GM21825 (cell line): ENCODE measurements around the gene MTHFSD.
A peak's percentile ranks its signal among the peaks of the same experiment; 100 is the strongest.
"Not testable (repeated sequence)": the region's sequence is repeated elsewhere in the genome, so short reads cannot be mapped to it uniquely, and the experiment has no call there.

Experiments used
- ATAC-seq: cut with Tn5 transposase; IDR thresholded peaks from one replicate; pipeline ENCODE4 v1.9.1; 2021; ENCODE audit warnings: mild to moderate bottlenecking, moderate library complexity; ENCODE audit not compliant: unreplicated experiment

Gene MTHFSD, protein sequence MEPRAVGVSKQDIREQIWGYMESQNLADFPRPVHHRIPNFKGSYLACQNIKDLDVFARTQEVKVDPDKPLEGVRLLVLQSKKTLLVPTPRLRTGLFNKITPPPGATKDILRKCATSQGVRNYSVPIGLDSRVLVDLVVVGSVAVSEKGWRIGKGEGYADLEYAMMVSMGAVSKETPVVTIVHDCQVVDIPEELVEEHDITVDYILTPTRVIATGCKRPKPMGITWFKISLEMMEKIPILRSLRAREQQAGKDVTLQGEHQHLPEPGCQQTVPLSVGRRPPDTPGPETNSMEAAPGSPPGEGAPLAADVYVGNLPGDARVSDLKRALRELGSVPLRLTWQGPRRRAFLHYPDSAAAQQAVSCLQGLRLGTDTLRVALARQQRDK

GRCh38 chr16:86554917-86555703 lies at the start of gene MTHFSD:
Gene MTHFSD, minus strand, starts transcription at chr16:86555235. Its CDS starts 51 bp downstream, at chr16:86555184.
- ATAC-seq: peak; percentile 73

DNA sequence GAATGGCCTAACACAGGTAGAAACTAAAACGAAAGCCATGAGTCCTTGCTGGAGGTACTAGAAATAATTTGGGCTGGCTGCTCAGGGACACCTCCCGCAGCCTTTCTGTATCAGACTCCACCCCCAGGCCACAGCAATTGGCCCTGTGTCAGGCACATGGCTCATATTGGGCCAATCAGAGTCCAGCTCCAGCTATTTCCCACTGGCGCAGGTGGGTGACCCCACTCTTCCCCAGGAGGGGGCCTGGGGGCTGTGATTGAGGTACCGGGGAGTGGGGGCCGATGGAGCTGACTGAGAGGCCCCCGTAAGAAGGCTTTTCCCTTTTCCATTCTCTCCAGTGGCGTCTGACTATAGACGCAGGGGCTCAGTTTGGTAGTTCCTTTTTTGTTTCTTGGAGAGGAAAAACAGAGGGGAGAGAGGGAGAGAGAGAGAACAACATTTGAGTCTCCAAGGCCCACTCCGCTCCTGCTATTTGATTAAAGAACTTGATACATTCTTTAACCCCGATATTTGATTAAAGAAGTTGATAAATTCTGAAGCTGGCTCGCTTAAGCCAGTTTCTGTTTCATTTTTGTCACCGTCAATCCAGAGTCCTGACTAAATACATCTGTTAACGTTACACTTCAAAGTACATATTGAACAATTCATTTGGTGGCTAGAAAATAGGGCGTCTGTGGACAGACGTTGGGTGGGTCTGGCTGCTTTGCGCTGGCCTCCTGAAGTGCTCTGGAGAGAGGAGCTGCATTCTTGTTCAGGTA lies 49.6 kb upstream of the MTHFSD start:
- ATAC-seq: no peak

DNA sequence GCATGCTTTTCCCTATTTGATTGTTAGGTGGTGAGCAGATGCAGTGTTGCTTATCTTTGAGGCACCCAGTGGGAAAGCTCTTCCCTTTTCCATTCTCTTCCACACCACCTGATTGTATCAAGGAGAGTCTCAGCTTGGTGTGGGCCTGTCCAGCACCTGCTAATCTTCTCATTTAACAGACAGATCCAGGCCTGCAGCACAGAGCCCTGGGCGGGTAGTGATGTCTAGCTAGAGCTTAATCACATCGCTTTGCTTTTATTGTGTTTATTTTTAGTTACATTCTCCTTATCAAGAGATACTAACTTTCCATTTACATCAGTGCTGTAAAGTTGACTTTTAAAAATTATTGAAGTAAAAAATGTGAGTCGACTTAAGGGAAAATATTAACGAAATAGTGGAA lies 47.5 kb upstream of the MTHFSD start:
- no peak for ATAC-seq

DNA sequence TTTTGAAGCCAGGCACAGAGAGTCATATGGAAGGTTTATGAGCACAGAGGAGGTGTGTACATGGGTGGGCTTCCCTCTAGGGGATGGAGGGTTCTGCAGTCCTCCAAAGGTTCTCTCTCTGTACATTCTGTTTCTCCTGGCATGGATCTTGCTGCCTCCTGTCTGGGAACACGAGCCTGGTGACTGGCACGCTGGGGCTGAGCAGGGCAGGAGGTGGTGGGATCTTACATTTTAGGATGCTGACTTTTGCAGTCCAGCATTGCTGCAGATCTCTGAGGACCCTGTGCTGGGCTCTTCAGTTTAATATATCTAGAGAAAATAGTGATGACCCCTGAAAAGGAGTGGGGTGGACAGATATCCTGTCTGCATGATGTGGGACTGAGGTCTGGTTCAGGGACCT lies 46.3 kb upstream of the MTHFSD start:
- ATAC-seq: no peak

DNA sequence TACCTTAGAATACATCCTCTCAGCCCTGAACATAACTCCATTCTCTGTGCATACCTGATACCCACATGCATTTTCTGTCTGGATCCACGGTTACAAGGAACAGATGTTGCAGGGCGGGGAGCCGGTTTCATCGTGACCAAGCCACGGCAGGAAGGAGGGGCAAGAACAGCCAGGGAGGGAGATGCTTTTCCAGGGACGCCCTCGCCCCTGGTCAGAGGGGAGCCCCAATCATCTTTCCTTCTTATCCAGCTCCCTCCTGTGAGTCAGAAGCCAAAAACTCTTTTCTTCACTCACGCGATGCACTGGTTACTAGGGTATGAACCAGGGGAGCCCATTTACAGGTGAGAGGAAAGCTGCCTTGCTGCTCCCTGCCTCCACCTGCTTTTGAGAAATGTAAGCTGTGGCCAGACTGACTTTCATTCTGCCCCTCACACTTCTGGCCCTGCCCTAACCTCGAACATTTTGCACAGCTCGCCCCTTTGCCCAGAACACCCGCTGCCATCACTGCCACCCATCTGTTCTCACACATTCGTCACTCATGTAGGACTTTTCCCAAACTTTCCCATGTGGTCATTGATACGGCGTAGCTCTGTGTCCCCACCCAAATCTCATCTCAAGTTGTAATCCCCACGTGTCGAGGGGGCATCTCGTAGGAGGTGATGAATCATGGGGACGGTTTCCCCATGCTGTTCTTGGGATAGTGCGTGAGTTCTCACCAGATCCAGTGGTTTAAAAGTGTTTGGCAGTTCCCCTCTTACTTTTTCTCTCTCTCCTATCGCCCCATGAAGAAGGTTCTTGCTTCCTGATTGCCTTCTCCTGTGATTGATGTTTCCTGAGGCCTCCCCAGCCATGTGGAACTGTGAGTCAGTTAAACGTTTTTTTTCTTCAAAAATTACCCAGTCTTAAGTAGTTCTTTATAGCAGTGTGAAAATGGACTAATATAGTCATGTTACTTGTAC lies 43.9 kb upstream of the MTHFSD start:
- no peak for ATAC-seq

DNA sequence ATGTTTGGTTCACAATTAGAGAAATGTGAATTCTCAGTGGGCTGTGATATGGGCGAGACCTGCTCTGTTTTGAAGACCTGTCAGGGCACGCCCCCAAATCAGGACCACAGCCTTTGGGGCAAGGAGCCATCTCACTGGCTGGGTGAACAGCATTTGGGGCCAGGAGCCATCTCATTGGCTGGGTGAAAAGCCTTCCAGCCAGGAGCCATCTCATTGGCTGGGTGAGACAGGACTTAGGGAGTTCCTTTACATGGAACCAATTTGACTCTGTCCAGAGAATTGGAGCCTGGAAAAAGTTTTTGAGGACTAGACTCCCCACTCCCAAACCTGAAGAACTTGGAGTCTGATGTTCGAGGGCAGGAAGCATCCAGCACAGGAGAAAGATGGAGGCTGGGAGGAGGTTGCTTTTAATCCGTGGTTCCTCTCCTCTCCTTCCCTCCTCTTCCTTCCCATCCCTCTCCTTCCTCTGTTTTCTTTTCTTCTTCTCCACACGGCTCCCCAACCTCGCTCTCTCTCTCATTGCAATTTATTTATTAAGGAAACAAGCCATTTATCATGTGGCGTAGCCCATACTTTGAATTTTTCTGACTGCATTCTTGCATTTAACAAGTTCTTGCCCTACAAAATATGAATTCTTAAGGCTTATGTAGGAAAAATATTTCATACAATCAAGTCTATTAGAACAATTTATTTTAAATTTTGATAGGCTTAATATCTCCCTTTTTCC lies 43.0 kb upstream of the MTHFSD start:
- no peak for ATAC-seq

DNA sequence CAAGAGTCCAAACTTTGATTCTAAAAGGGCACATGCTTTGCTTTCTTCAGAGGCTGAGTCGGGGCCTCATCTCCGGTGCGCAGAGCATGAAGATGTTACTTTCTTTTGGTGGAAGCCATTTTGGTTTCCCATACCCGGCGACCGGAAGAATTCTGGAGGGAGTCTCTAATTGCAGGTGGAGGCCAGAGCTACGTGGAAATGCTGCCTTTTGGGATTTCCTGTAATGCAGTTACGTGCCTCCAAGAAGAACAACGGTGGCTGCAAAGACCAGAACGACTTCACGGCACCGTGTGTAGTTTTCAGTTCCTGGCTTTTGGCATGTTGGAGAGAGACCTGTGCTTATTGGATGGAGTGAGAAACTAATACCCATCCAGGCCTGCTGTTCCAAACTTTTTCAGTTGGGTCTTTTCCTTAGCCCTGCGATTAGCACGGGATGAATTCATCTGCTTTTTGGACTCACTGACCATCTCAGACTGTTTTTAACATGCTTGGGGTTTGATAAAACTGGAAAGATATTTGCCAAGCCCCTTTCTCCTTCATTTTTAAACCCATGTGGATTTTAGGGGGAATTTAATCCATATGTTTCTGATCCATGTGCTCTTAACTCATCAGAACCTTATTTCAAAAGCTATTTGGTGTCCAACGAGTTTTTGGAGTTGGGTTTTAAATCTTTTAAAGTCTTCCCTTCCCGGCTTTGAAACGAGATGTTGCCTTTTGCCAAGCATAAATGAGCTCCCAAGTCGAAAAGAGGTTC lies 42.3 kb upstream of the MTHFSD start:
- no peak for ATAC-seq

DNA sequence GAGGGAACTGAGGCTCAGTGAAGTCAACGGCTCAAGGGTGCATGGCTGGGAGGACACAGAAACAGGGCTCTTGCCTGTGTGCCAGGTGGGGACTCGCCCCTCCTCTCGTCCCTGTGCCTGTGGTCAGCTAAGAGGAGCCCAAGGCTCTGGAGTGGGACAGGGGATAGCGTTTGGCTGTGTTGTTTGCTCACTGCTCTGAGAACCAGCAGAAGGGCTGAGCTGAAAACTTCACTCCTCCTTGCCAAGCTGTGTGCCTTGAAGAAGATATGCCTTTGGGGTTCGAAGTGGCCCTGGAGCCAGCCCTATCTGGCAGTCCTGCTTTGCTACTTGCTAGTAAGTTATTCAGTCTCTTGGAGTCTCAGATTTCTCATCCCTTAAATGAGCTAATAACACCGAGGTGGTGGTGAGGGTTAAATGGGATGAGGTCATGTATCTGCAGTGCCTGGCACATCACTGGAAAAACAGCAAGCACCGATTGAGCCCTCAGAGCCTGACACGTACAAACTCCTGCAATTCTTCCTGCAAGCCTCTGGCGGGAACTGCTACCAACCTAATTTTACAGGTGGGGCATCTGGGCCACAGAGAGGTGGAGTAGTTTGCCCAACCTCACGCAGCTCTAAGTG lies 41.1 kb upstream of the MTHFSD start:
- no peak for ATAC-seq

- no peak for ATAC-seq
These were observed 39.7 kb upstream of the MTHFSD start for GRCh38 chr16:86594721-86595120.

GRCh38 chr16:86593913-86594620 lies 39.0 kb upstream of the MTHFSD start:
- no peak for ATAC-seq

GRCh38 chr16:86591270-86591669 lies 36.2 kb upstream of the MTHFSD start:
- no peak for ATAC-seq

- ATAC-seq: no peak
These were observed 35.6 kb upstream of the MTHFSD start for GRCh38 chr16:86590501-86591144.

- not testable (repeated sequence) for ATAC-seq
These were observed 32.9 kb upstream of the MTHFSD start for GRCh38 chr16:86587955-86588354.

GRCh38 chr16:86587487-86587886 lies 32.5 kb upstream of the MTHFSD start:
- no peak for ATAC-seq

GRCh38 chr16:86585821-86586611 lies 31.0 kb upstream of the MTHFSD start:
- no peak for ATAC-seq
